ENCODE results near the gene PITRM1.

Gene PITRM1

GRCh38 chr10:3139216-3139910 is 33.2 kb downstream of the PITRM1 start:
- no peak for DNase-seq (ENCODE audit: low read depth)

- no peak for DNase-seq (ENCODE audit: low read depth)
These were observed 34.4 kb downstream of the PITRM1 start for GRCh38 chr10:3137958-3138726.

GRCh38 chr10:3136763-3137611 is 35.6 kb downstream of the PITRM1 start:
- DNase-seq (ENCODE audit: low read depth), result no peak

GRCh38 chr10:3136336-3136735 is 36.2 kb downstream of the PITRM1 start:
- DNase-seq (ENCODE audit: low read depth), result no peak

- DNase-seq (ENCODE audit: low read depth), result no peak
These were observed 37.6 kb downstream of the PITRM1 start for GRCh38 chr10:3135006-3135405.

- DNase-seq (ENCODE audit: low read depth), result no peak
These were observed 38.6 kb downstream of the PITRM1 start for GRCh38 chr10:3133948-3134347.

GRCh38 chr10:3132036-3133025 is 40.3 kb downstream of the PITRM1 start:
- DNase-seq (ENCODE audit: low read depth), result no peak

- no peak for DNase-seq (ENCODE audit: low read depth)
These were observed 41.5 kb downstream of the PITRM1 start for GRCh38 chr10:3131098-3131497.

GRCh38 chr10:3129581-3130340 is 42.8 kb downstream of the PITRM1 start:
- no peak for DNase-seq (ENCODE audit: low read depth)

GRCh38 chr10:3128379-3129130 is 44.0 kb downstream of the PITRM1 start:
- no peak for DNase-seq (ENCODE audit: low read depth)

- DNase-seq (ENCODE audit: low read depth), result no peak
These were observed 44.7 kb downstream of the PITRM1 start for GRCh38 chr10:3127921-3128320.

- no peak for DNase-seq (ENCODE audit: low read depth)
These were observed 45.7 kb downstream of the PITRM1 start for GRCh38 chr10:3126741-3127346.

GRCh38 chr10:3126249-3126648 is 46.3 kb downstream of the PITRM1 start:
- no peak for DNase-seq (ENCODE audit: low read depth)

- DNase-seq (ENCODE audit: low read depth), result no peak
These were observed 46.9 kb downstream of the PITRM1 start for GRCh38 chr10:3125527-3126170.

- DNase-seq (ENCODE audit: low read depth), result no peak
These were observed 48.0 kb downstream of the PITRM1 start for GRCh38 chr10:3124412-3125175.

- DNase-seq (ENCODE audit: low read depth), result no peak
These were observed 48.8 kb downstream of the PITRM1 start for GRCh38 chr10:3123571-3124411.

- DNase-seq (ENCODE audit: low read depth), result no peak
These were observed 49.9 kb downstream of the PITRM1 start for GRCh38 chr10:3122486-3123205.
